ENCODE results near the gene STPG4. TPM values are rescaled to one million over a fixed set of nuclear protein-coding genes. Genes with fewer than 3 reads are reported as not detected.

Gene STPG4
- total RNA-seq, 1 experiment from 2014 or later, result 0.14 TPM

- Histone ChIP-seq H3K9me3 (replicated peaks) (no peaks in the 10 kb centered on the region), H3K4me1 (no peaks in the 10 kb centered on the region), H3K4me3 (no peak overlapping the region), H3K27ac (no peak overlapping the region), H3K36me3 (peaks cover 83% of the 10 kb centered on the region), H3K27me3 (no peaks in the 10 kb centered on the region)
- DNase-seq, result no peak
Observed at GRCh38 chr2:47161475-47161874, 6.4 kb upstream of the STPG4 start.

- H3K36me3 ChIP-seq, result peaks cover 75% of the 10 kb centered on the region
- no peak overlapping the region for H3K4me3 ChIP-seq
- H3K9me3 ChIP-seq (replicated peaks), result no peaks in the 10 kb centered on the region
- no peak overlapping the region for H3K27ac ChIP-seq
- DNase-seq, result no peak
- H3K27me3 ChIP-seq, result no peaks in the 10 kb centered on the region
- H3K4me1 ChIP-seq, result no peaks in the 10 kb centered on the region
Observed at GRCh38 chr2:47160660-47161059, 5.6 kb upstream of the STPG4 start.

GRCh38 chr2:47160211-47160610 lies 5.1 kb upstream of the STPG4 start:
- no peaks in the 10 kb centered on the region for H3K9me3 ChIP-seq (replicated peaks)
- no peaks in the 10 kb centered on the region for H3K4me1 ChIP-seq
- H3K27ac ChIP-seq, result no peak overlapping the region
- H3K27me3 ChIP-seq, result no peaks in the 10 kb centered on the region
- H3K4me3 ChIP-seq, result no peak overlapping the region
- H3K36me3 ChIP-seq, result peaks cover 71% of the 10 kb centered on the region
- DNase-seq, result no peak

GRCh38 chr2:47159627-47160026 lies 4.5 kb upstream of the STPG4 start:
- peaks cover 65% of the 10 kb centered on the region for H3K36me3 ChIP-seq
- no peaks in the 10 kb centered on the region for H3K9me3 ChIP-seq (replicated peaks)
- no peaks in the 10 kb centered on the region for H3K4me1 ChIP-seq
- DNase-seq, result no peak
- no peaks in the 10 kb centered on the region for H3K27me3 ChIP-seq
- H3K27ac ChIP-seq, result no peak overlapping the region
- no peak overlapping the region for H3K4me3 ChIP-seq

GRCh38 chr2:47158576-47158975 lies 3.5 kb upstream of the STPG4 start:
- Histone ChIP-seq H3K36me3 (peaks cover 60% of the 10 kb centered on the region), H3K4me1 (no peaks in the 10 kb centered on the region), H3K9me3 (replicated peaks) (no peaks in the 10 kb centered on the region), H3K27me3 (no peaks in the 10 kb centered on the region), H3K27ac (no peak overlapping the region), H3K4me3 (no peak overlapping the region)
- no peak for DNase-seq

GRCh38 chr2:47152803-47153202 lies 2.3 kb downstream of the STPG4 start:
- Histone ChIP-seq H3K4me3 (no peak overlapping the region), H3K27me3 (no peaks in the 10 kb centered on the region), H3K36me3 (peaks cover 21% of the 10 kb centered on the region), H3K27ac (no peak overlapping the region), H3K4me1 (no peaks in the 10 kb centered on the region), H3K9me3 (replicated peaks) (no peaks in the 10 kb centered on the region)
- DNase-seq, result no peak

- H3K27ac ChIP-seq, result no peak overlapping the region
- H3K4me1 ChIP-seq, result no peaks in the 10 kb centered on the region
- H3K27me3 ChIP-seq, result no peaks in the 10 kb centered on the region
- H3K9me3 ChIP-seq (replicated peaks), result no peaks in the 10 kb centered on the region
- no peak for DNase-seq
- peaks cover 17% of the 10 kb centered on the region for H3K36me3 ChIP-seq
- H3K4me3 ChIP-seq, result no peak overlapping the region
Observed at GRCh38 chr2:47150175-47150574, 4.9 kb downstream of the STPG4 start.

- Histone ChIP-seq H3K27me3 (no peaks in the 10 kb centered on the region), H3K4me1 (no peaks in the 10 kb centered on the region), H3K4me3 (no peak overlapping the region), H3K36me3 (peaks cover 17% of the 10 kb centered on the region), H3K27ac (no peak overlapping the region), H3K9me3 (replicated peaks) (no peaks in the 10 kb centered on the region)
- DNase-seq, result no peak
Observed at GRCh38 chr2:47147021-47147420, 8.1 kb downstream of the STPG4 start.

GRCh38 chr2:47145466-47145865 lies 9.6 kb downstream of the STPG4 start:
- Histone ChIP-seq H3K9me3 (replicated peaks) (no peaks in the 10 kb centered on the region), H3K36me3 (peaks cover 17% of the 10 kb centered on the region), H3K4me3 (no peak overlapping the region), H3K27ac (no peak overlapping the region), H3K4me1 (no peaks in the 10 kb centered on the region), H3K27me3 (no peaks in the 10 kb centered on the region)
- DNase-seq, result no peak

- Histone ChIP-seq H3K4me3 (no peak overlapping the region), H3K27me3 (no peaks in the 10 kb centered on the region), H3K9me3 (replicated peaks) (no peaks in the 10 kb centered on the region), H3K36me3 (no peaks in the 10 kb centered on the region; the same call in none of the 2 replicates), H3K27ac (no peak overlapping the region), H3K4me1 (no peaks in the 10 kb centered on the region)
- DNase-seq, result no peak
Observed at GRCh38 chr2:47141520-47141919, 13.6 kb downstream of the STPG4 start.

- Histone ChIP-seq H3K36me3 (no peaks in the 10 kb centered on the region), H3K27ac (no peak overlapping the region), H3K4me3 (no peak overlapping the region), H3K27me3 (no peaks in the 10 kb centered on the region), H3K4me1 (peaks cover 17% of the 10 kb centered on the region), H3K9me3 (replicated peaks) (peaks cover 11% of the 10 kb centered on the region)
- DNase-seq, result no peak
Observed at GRCh38 chr2:47134386-47135090, 20.6 kb downstream of the STPG4 start.

- H3K27me3 ChIP-seq, result no peaks in the 10 kb centered on the region
- H3K9me3 ChIP-seq (replicated peaks), result peaks cover 11% of the 10 kb centered on the region
- no peak overlapping the region; the same call in 1 of the 2 replicates for H3K27ac ChIP-seq
- H3K4me1 ChIP-seq, result peaks cover 17% of the 10 kb centered on the region
- DNase-seq, result no peak
- H3K4me3 ChIP-seq, result no peak overlapping the region
- no peaks in the 10 kb centered on the region for H3K36me3 ChIP-seq
Observed at GRCh38 chr2:47133046-47133445, 22.1 kb downstream of the STPG4 start.

- H3K9me3 ChIP-seq (replicated peaks), result peaks cover 5% of the 10 kb centered on the region
- H3K27me3 ChIP-seq, result no peaks in the 10 kb centered on the region
- H3K4me1 ChIP-seq, result peaks cover 17% of the 10 kb centered on the region
- no peak overlapping the region for H3K4me3 ChIP-seq
- H3K36me3 ChIP-seq, result no peaks in the 10 kb centered on the region
- no peak overlapping the region for H3K27ac ChIP-seq
- DNase-seq, result no peak
Observed at GRCh38 chr2:47129191-47129706, 25.9 kb downstream of the STPG4 start.

- Histone ChIP-seq H3K4me3 (no peak overlapping the region), H3K27ac (no peak overlapping the region), H3K36me3 (no peaks in the 10 kb centered on the region), H3K9me3 (replicated peaks) (peaks cover under 1% of the 10 kb centered on the region), H3K4me1 (peaks cover 17% of the 10 kb centered on the region), H3K27me3 (no peaks in the 10 kb centered on the region)
- no peak for DNase-seq
Observed at GRCh38 chr2:47128705-47129104, 26.4 kb downstream of the STPG4 start.

- no peak overlapping the region for H3K27ac ChIP-seq
- DNase-seq, result no peak
- H3K27me3 ChIP-seq, result no peaks in the 10 kb centered on the region
Observed at GRCh38 chr2:47127862-47128543, 27.1 kb downstream of the STPG4 start.

More at GRCh38 chr2:47127862-47128543, 27.1 kb downstream of the STPG4 start:
- H3K4me3 ChIP-seq, result no peak overlapping the region
- H3K4me1 ChIP-seq, result peaks cover 14% of the 10 kb centered on the region
- H3K9me3 ChIP-seq (replicated peaks), result no peaks in the 10 kb centered on the region; the same call in 1 of the 2 replicates
- H3K36me3 ChIP-seq, result no peaks in the 10 kb centered on the region
